ENCODE measurements around the gene FLYWCH2.
A peak's percentile ranks its signal among the peaks of the same experiment; 100 is the strongest.

FLYWCH2 gene

DNA sequence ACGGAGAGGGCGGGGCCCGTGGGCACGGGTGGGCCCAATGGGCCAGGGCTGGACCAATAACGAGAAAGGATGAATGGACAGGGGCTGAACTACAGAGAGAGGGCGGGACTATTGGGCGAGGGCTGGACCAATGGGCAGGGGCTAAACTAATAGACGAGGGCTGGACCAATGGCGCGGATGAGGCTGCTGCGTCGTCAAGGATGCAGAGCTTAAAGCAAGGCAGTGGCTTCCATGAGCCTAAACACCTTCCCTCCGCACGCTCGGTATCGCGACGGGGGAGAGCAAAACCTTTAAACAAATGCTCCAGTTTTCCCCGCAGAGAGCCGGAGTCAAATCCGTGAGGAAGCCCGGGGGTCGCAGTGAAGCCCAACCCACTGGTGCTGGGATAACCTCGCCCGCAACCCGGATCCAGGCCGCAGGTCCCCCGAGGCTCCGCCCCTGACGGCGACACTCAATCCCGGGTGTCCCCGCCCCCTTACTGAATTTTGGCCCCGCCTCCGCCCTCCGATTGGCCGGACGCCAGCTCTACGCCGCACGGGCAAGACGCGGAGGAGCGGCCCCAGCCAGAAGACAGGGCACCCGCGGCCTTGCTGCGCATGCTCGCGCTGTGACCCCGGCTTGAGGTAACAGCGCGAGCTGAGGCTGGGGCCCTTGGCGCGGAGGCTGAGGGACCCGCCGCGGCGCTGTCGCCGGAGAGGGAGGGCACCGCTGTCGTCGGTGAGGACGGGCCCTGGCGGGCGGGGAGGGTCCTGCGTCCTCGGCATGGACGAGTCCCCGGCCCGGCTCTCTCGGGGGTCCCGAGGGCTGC is at the start of gene FLYWCH2:
TSS of gene FLYWCH2 (plus strand) at position 566 of the 808 bp plus-strand sequence. CDS start 13,235 bp downstream, outside the sequence.
- H3K4me1 ChIP-seq (ENCODE audit: control insufficient read depth in 1 of 2, insufficient read depth in 2 of 2, low read length in 2 of 2): peaks cover 4 to 5% of the 10 kb centered on the region in 2 donors

GRCh38 chr16:2833776-2834175 is 49.2 kb upstream of the FLYWCH2 start:
- H3K4me1 ChIP-seq (ENCODE audit: control insufficient read depth in 1 of 2, insufficient read depth in 2 of 2, low read length in 2 of 2): no peaks in the 10 kb centered on the region
- no peaks in the 10 kb centered on the region for H3K27me3 ChIP-seq (ENCODE audit: low read depth, low read length)
- H3K36me3 ChIP-seq (ENCODE audit: control insufficient read depth in 1 of 2, insufficient read depth in 2 of 2, low read length in 2 of 2): no peaks in the 10 kb centered on the region

More for the DNA sequence above, at the start of gene FLYWCH2:
- Histone ChIP-seq H3K27ac (ENCODE audit: low read length) (peak within 1 kb of the TSS; percentile 71), H3K27me3 (ENCODE audit: low read depth, low read length) (no peaks in the 10 kb centered on the region), H3K4me3 (ENCODE audit: low read depth in 1 of 2, low read length in 2 of 2) (peak within 1 kb of the TSS; percentile 53 to 74), H3K36me3 (ENCODE audit: control insufficient read depth in 1 of 2, insufficient read depth in 2 of 2, low read length in 2 of 2) (no peaks in the 10 kb centered on the region), H3K9me3 (ENCODE audit: control insufficient read depth in 1 of 2, low read length in 2 of 2) (no peaks in the 10 kb centered on the region)

GRCh38 chr16:2834968-2835367 is 48.0 kb upstream of the FLYWCH2 start:
- no peaks in the 10 kb centered on the region for H3K36me3 ChIP-seq (ENCODE audit: control insufficient read depth in 1 of 2, insufficient read depth in 2 of 2, low read length in 2 of 2)
- H3K27me3 ChIP-seq (ENCODE audit: low read depth, low read length): no peaks in the 10 kb centered on the region
- no peaks in the 10 kb centered on the region for H3K4me1 ChIP-seq (ENCODE audit: control insufficient read depth in 1 of 2, insufficient read depth in 2 of 2, low read length in 2 of 2)
- no peak overlapping the region for H3K4me3 ChIP-seq (ENCODE audit: low read depth in 1 of 2, low read length in 2 of 2)
- H3K27ac ChIP-seq (ENCODE audit: low read length): no peak overlapping the region
- no peaks in the 10 kb centered on the region for H3K9me3 ChIP-seq (ENCODE audit: control insufficient read depth in 1 of 2, low read length in 2 of 2)

More at GRCh38 chr16:2833776-2834175, 49.2 kb upstream of the FLYWCH2 start:
- no peak overlapping the region for H3K27ac ChIP-seq (ENCODE audit: low read length)
- H3K9me3 ChIP-seq (ENCODE audit: control insufficient read depth in 1 of 2, low read length in 2 of 2): no peaks in the 10 kb centered on the region
- H3K4me3 ChIP-seq (ENCODE audit: low read depth in 1 of 2, low read length in 2 of 2): no peak overlapping the region

GRCh38 chr16:2835638-2836493 is 47.1 kb upstream of the FLYWCH2 start:
- H3K36me3 ChIP-seq (ENCODE audit: control insufficient read depth in 1 of 2, insufficient read depth in 2 of 2, low read length in 2 of 2): no peaks in the 10 kb centered on the region
- no peaks in the 10 kb centered on the region for H3K4me1 ChIP-seq (ENCODE audit: control insufficient read depth in 1 of 2, insufficient read depth in 2 of 2, low read length in 2 of 2)
- H3K27me3 ChIP-seq (ENCODE audit: low read depth, low read length): no peaks in the 10 kb centered on the region
- no peaks in the 10 kb centered on the region for H3K9me3 ChIP-seq (ENCODE audit: control insufficient read depth in 1 of 2, low read length in 2 of 2)
- no peak overlapping the region for H3K4me3 ChIP-seq (ENCODE audit: low read depth in 1 of 2, low read length in 2 of 2)
- peak overlapping the region; percentile 36 for H3K27ac ChIP-seq (ENCODE audit: low read length)

DNA sequence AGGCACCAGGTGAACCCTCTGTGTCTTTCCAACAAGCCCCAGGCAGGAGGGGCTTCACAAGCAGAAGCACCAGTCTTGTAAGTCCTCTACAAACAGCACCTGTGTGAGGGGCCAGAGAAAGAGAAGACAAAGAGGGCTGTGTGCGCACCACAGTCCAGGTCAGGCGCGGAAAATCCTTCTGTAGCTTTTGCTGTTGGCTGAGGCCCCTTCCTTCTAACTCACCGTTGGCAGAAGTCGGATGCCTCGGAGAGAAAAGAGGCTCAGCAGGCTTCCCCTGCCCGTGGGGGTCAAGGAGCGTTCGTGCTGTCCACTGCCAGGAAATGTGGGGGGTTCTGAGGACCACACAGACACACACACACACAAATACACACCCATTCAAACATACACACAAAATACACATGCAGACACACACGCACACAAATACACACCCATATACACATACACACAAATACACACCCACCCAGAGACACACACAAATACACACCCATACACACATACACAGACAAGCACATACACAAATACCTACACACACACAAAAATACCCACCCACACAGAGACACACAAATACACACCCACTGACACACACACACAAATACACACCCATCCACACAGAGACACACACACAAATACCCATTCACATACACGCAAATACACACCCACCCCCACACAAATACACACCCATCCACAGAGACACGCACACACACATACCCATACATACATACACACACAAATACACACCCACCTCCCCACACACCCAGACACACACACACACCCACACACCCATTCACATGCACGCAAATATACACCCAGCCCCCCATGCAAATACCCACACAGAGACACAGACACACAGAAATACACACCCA is 46.1 kb upstream of the FLYWCH2 start:
- H3K4me3 ChIP-seq (ENCODE audit: low read depth in 1 of 2, low read length in 2 of 2): no peak overlapping the region
- no peaks in the 10 kb centered on the region for H3K36me3 ChIP-seq (ENCODE audit: control insufficient read depth in 1 of 2, insufficient read depth in 2 of 2, low read length in 2 of 2)
- H3K9me3 ChIP-seq (ENCODE audit: control insufficient read depth in 1 of 2, low read length in 2 of 2): no peaks in the 10 kb centered on the region
- H3K27ac ChIP-seq (ENCODE audit: low read length): no peak overlapping the region
- H3K27me3 ChIP-seq (ENCODE audit: low read depth, low read length): no peaks in the 10 kb centered on the region
- no peaks in the 10 kb centered on the region for H3K4me1 ChIP-seq (ENCODE audit: control insufficient read depth in 1 of 2, insufficient read depth in 2 of 2, low read length in 2 of 2)

DNA sequence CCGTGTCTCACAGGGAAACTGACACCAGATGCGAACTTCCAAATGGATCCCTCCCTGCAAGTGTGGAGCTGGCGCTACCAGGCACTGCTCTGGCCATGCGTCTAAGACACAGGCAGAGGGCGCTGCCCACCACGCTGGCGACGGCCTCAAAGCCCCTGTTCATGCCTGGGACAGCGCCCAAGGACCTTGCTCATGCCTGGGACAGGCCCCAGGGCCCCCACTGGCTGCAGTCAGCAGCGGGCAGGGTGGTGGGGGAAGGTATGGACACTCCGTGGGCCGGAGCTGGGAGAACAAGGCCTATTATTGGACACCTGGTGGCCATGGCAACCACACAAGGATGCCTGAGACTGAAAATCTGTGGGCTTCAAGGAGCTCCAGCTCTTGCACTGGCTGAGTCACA is 44.1 kb upstream of the FLYWCH2 start:
- no peak overlapping the region for H3K27ac ChIP-seq (ENCODE audit: low read length)
- no peak overlapping the region for H3K4me3 ChIP-seq (ENCODE audit: low read depth in 1 of 2, low read length in 2 of 2)
- no peaks in the 10 kb centered on the region for H3K36me3 ChIP-seq (ENCODE audit: control insufficient read depth in 1 of 2, insufficient read depth in 2 of 2, low read length in 2 of 2)
- H3K27me3 ChIP-seq (ENCODE audit: low read depth, low read length): no peaks in the 10 kb centered on the region
- H3K4me1 ChIP-seq (ENCODE audit: control insufficient read depth in 1 of 2, insufficient read depth in 2 of 2, low read length in 2 of 2): no peaks in the 10 kb centered on the region
- no peaks in the 10 kb centered on the region for H3K9me3 ChIP-seq (ENCODE audit: control insufficient read depth in 1 of 2, low read length in 2 of 2)

DNA sequence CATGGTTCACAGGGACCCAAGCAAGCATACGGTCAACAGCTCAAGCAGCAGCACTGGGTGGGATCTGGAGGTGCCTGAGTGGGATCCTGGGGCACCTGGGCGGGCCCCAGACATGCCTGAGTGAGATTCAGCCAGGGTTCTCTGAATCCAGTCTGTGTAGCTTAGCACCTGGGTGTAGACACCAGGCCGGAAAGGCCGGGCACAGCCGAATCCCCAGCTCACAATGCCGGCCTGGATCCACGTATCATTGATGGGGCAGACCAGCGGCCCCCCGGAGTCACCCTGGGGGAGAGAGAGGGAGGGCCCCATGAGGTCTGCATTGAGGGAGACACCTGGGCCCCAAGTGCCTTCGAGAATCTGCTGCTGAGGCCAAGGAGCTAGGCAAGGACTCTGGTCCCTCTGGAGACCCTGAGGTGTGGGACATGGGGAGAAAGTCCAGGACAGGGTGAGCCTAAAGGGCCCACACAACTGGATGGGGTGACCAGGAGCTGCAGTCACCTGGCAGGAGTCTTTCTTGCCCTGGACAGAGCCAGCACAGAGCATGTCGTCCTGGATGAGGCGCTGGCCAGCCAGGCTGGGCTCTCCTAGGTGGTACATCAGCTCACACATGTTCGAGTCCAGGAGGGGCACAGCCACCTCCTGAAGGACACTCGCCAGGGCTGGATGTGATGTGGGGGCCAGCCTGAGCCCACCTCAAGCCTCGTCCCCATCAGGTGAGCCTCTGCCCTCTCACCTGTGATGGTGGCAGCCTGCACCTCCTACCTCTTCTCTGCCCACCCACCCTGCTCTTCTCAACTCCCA is 43.2 kb upstream of the FLYWCH2 start:
- no peak overlapping the region for H3K27ac ChIP-seq (ENCODE audit: low read length)
- no peak overlapping the region for H3K4me3 ChIP-seq (ENCODE audit: low read depth in 1 of 2, low read length in 2 of 2)
- H3K36me3 ChIP-seq (ENCODE audit: control insufficient read depth in 1 of 2, insufficient read depth in 2 of 2, low read length in 2 of 2): no peaks in the 10 kb centered on the region
- no peaks in the 10 kb centered on the region for H3K9me3 ChIP-seq (ENCODE audit: control insufficient read depth in 1 of 2, low read length in 2 of 2)
- no peaks in the 10 kb centered on the region for H3K27me3 ChIP-seq (ENCODE audit: low read depth, low read length)
- H3K4me1 ChIP-seq (ENCODE audit: control insufficient read depth in 1 of 2, insufficient read depth in 2 of 2, low read length in 2 of 2): no peaks in the 10 kb centered on the region

DNA sequence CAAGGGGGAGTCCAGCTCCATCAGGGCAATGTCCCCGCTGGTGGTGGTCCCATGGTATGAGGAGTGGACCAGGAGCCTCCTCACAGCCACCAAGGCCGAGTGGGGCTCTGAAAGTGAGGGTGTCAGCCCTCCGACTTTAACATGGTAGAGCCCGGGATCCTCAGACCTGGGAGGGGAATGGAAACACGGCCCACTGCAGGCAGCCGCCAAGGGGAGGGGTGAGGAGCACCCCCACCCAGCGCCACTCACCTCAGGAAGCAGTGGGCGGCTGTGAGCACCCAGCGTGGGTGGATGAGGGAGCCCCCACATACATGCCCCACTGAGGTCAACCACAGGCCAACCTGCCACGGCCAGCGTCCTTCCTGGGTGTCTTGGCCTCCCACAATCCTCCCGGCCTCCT is 42.1 kb upstream of the FLYWCH2 start:
- H3K4me1 ChIP-seq (ENCODE audit: control insufficient read depth in 1 of 2, insufficient read depth in 2 of 2, low read length in 2 of 2): no peaks in the 10 kb centered on the region
- H3K36me3 ChIP-seq (ENCODE audit: control insufficient read depth in 1 of 2, insufficient read depth in 2 of 2, low read length in 2 of 2): no peaks in the 10 kb centered on the region
- no peak overlapping the region for H3K4me3 ChIP-seq (ENCODE audit: low read depth in 1 of 2, low read length in 2 of 2)
- H3K27me3 ChIP-seq (ENCODE audit: low read depth, low read length): no peaks in the 10 kb centered on the region
- H3K9me3 ChIP-seq (ENCODE audit: control insufficient read depth in 1 of 2, low read length in 2 of 2): no peaks in the 10 kb centered on the region
- H3K27ac ChIP-seq (ENCODE audit: low read length): no peak overlapping the region

DNA sequence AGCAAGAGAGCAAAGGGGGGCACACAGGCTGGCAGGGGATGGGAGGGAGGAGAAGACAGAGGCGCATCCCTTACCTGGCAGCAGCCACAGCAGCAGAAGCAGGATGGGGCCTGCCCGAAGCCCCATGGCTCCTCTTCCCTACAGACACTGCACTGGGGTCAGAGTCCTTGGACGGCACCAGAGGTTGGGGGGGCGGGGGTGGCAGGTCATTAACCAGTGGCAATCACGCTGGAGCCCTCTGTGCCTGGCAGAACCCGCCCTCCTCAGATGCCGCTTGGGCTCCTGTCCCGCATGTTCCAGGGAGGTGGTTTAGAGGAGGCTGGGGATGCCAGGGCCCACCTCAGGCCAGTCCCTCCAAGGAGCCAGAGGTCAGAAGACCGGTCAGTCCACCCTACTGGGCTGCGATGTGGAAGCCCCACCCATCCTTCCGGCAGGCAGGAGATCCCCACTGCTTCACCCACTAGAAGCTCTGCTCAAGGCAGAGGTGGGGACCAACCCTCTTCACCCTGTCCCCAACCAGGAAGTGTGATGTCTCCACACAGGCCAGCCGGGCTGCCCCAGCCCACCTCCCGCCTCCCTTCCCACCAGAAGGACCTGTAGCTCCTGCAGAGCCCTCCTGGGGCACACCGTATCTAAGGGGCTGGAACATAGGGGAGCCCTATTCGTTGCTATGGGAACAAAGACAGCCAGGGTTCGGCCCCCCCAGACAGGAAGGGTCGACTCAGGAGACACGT is 41.2 kb upstream of the FLYWCH2 start:
- Histone ChIP-seq H3K9me3 (ENCODE audit: control insufficient read depth in 1 of 2, low read length in 2 of 2) (no peaks in the 10 kb centered on the region), H3K36me3 (ENCODE audit: control insufficient read depth in 1 of 2, insufficient read depth in 2 of 2, low read length in 2 of 2) (no peaks in the 10 kb centered on the region), H3K27me3 (ENCODE audit: low read depth, low read length) (no peaks in the 10 kb centered on the region), H3K4me1 (ENCODE audit: control insufficient read depth in 1 of 2, insufficient read depth in 2 of 2, low read length in 2 of 2) (no peaks in the 10 kb centered on the region), H3K27ac (ENCODE audit: low read length) (no peak overlapping the region), H3K4me3 (ENCODE audit: low read depth in 1 of 2, low read length in 2 of 2) (peak overlapping the region in 1 of 2 donors; percentile 16)

All from muscle layer of duodenum (tissue), 2 donors.